Mammary epithelial cell (primary cell): ENCODE results near the gene PKP2.

Experiments
- EZH2 ChIP-seq: IDR thresholded peaks from 2 replicates; pipeline ENCODE4 v1.6.1; 2012; ENCODE audit warnings: low read length, inconsistent platforms, borderline replicate concordance
- TF ChIP-seq, protein P1 (sequence below), 2 donors: IDR thresholded peaks in 1 of 2; conservative IDR thresholded peaks in 1 of 2; 2 replicates each; pipeline ENCODE4 v1.5.1; 2011 to 2012; ENCODE audit warnings: inconsistent platforms in 2 of 2, low read length in 2 of 2, mild to moderate bottlenecking in 2 of 2, control low read depth in 1 of 2, low read depth in 1 of 2; ENCODE audit not compliant: insufficient read depth in 1 of 2; ENCODE audit errors: extremely low read depth in 1 of 2

DNA sequence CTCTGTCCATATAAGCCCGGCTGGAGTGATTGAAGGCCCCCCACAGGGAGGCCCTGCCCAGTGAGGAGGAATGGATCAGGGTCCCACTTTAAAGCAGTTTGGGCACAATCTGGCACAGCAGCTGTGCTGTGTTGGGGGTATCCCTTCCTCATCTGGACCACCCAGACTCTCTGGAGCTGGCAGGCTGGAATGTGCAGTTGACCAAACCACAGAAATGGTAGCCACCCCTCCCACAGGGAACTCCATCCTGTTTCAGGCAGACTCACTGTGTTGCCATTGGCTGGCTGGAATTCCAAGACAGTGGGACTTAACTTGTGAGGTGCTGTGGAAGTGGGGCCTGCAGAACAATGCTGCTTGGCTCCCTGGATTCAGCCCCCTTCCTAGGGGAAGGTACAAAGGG lies 87.4 kb downstream of the PKP2 start:
- TF ChIP-seq, protein P1, sequence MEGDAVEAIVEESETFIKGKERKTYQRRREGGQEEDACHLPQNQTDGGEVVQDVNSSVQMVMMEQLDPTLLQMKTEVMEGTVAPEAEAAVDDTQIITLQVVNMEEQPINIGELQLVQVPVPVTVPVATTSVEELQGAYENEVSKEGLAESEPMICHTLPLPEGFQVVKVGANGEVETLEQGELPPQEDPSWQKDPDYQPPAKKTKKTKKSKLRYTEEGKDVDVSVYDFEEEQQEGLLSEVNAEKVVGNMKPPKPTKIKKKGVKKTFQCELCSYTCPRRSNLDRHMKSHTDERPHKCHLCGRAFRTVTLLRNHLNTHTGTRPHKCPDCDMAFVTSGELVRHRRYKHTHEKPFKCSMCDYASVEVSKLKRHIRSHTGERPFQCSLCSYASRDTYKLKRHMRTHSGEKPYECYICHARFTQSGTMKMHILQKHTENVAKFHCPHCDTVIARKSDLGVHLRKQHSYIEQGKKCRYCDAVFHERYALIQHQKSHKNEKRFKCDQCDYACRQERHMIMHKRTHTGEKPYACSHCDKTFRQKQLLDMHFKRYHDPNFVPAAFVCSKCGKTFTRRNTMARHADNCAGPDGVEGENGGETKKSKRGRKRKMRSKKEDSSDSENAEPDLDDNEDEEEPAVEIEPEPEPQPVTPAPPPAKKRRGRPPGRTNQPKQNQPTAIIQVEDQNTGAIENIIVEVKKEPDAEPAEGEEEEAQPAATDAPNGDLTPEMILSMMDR (conservative IDR thresholded peaks at IDR 0.05 in 1 of 2, IDR thresholded peaks at IDR 0.05 in 1 of 2; ENCODE audit: extremely low read depth in 1 of 2, insufficient read depth in 1 of 2, low read depth in 1 of 2, low read length in 2 of 2), result no peak
- no peak for TF ChIP-seq EZH2
